IPS-15b (cell line): ENCODE results near the gene ADAMTSL5.

Experiments used
- H3K27me3 ChIP-seq: one replicate; pipeline ENCODE4 v1.6.1; 2013; ENCODE audit warnings: low read length; ENCODE audit not compliant: control insufficient read depth, insufficient read depth
- H3K36me3 ChIP-seq: one replicate; pipeline ENCODE4 v1.6.1; 2013; ENCODE audit warnings: low read length; ENCODE audit not compliant: control insufficient read depth, insufficient read depth
- H3K4me1 ChIP-seq: one replicate; pipeline ENCODE4 v1.6.1; 2013; ENCODE audit warnings: mild to moderate bottlenecking, low read length; ENCODE audit not compliant: control insufficient read depth, insufficient read depth
- H3K4me3 ChIP-seq: one replicate; pipeline ENCODE4 v1.5.1; 2013; ENCODE audit warnings: low read depth, low read length
- H3K9ac ChIP-seq: one replicate; pipeline ENCODE4 v1.6.1; 2013; ENCODE audit warnings: low read depth, mild to moderate bottlenecking, low read length
- H3K9me3 ChIP-seq: one replicate; pipeline ENCODE4 v1.6.1; 2013; ENCODE audit warnings: mild to moderate bottlenecking, low read length; ENCODE audit not compliant: control insufficient read depth, insufficient read depth

ADAMTSL5 gene

GRCh38 chr19:1528596-1529429 is 16.0 kb upstream of the ADAMTSL5 start:
- Histone ChIP-seq H3K4me1 (no peaks in the 10 kb centered on the region), H3K4me3 (no peak overlapping the region), H3K9me3 (no peaks in the 10 kb centered on the region), H3K27me3 (peaks cover 11% of the 10 kb centered on the region), H3K36me3 (no peaks in the 10 kb centered on the region), H3K9ac (no peak overlapping the region)

GRCh38 chr19:1527650-1528309 is 15.0 kb upstream of the ADAMTSL5 start:
- Histone ChIP-seq H3K9me3 (no peaks in the 10 kb centered on the region), H3K27me3 (peaks cover 19% of the 10 kb centered on the region), H3K4me3 (no peak overlapping the region), H3K4me1 (no peaks in the 10 kb centered on the region), H3K9ac (no peak overlapping the region), H3K36me3 (no peaks in the 10 kb centered on the region)

- Histone ChIP-seq H3K9ac (no peak overlapping the region), H3K9me3 (no peaks in the 10 kb centered on the region), H3K36me3 (no peaks in the 10 kb centered on the region), H3K27me3 (peaks cover 21% of the 10 kb centered on the region), H3K4me1 (no peaks in the 10 kb centered on the region), H3K4me3 (no peak overlapping the region)
These were observed 14.3 kb upstream of the ADAMTSL5 start for GRCh38 chr19:1526979-1527649.

- H3K4me1 ChIP-seq = no peaks in the 10 kb centered on the region
- no peak overlapping the region for H3K4me3 ChIP-seq
- no peaks in the 10 kb centered on the region for H3K36me3 ChIP-seq
- H3K27me3 ChIP-seq = peaks cover 21% of the 10 kb centered on the region
- H3K9ac ChIP-seq = no peak overlapping the region
- H3K9me3 ChIP-seq = no peaks in the 10 kb centered on the region
These were observed 13.4 kb upstream of the ADAMTSL5 start for GRCh38 chr19:1526066-1526778.

- Histone ChIP-seq H3K4me1 (no peaks in the 10 kb centered on the region), H3K9ac (no peak overlapping the region), H3K4me3 (no peak overlapping the region), H3K36me3 (no peaks in the 10 kb centered on the region), H3K9me3 (no peaks in the 10 kb centered on the region), H3K27me3 (peaks cover 21% of the 10 kb centered on the region)
These were observed 12.5 kb upstream of the ADAMTSL5 start for GRCh38 chr19:1525343-1525742.

- H3K27me3 ChIP-seq = peaks cover 21% of the 10 kb centered on the region
- no peak overlapping the region for H3K9ac ChIP-seq
- H3K4me1 ChIP-seq = no peaks in the 10 kb centered on the region
- no peaks in the 10 kb centered on the region for H3K36me3 ChIP-seq
- peak overlapping the region; percentile 42 for H3K4me3 ChIP-seq
- H3K9me3 ChIP-seq = no peaks in the 10 kb centered on the region
These were observed 12.1 kb upstream of the ADAMTSL5 start for GRCh38 chr19:1524972-1525325.

- Histone ChIP-seq H3K4me1 (no peaks in the 10 kb centered on the region), H3K4me3 (peak overlapping the region; percentile 42)
These were observed 11.6 kb upstream of the ADAMTSL5 start for GRCh38 chr19:1524287-1524971.

GRCh38 chr19:1523412-1524286 is 10.8 kb upstream of the ADAMTSL5 start, which contains the start of gene PLK5:
TSS of gene PLK5 (plus strand) at chr19:1524077. CDS start at chr19:1526997, 2,920 bp downstream.
- Histone ChIP-seq H3K9ac (no peak within 1 kb of the TSS), H3K4me3 (peak within 1 kb of the TSS; percentile 42), H3K36me3 (no peaks in the 10 kb centered on the region), H3K27me3 (peaks cover 21% of the 10 kb centered on the region), H3K4me1 (no peaks in the 10 kb centered on the region), H3K9me3 (no peaks in the 10 kb centered on the region)

More at GRCh38 chr19:1524287-1524971, 11.6 kb upstream of the ADAMTSL5 start:
- no peak overlapping the region for H3K9ac ChIP-seq
- peaks cover 21% of the 10 kb centered on the region for H3K27me3 ChIP-seq
- no peaks in the 10 kb centered on the region for H3K36me3 ChIP-seq
- H3K9me3 ChIP-seq = no peaks in the 10 kb centered on the region

GRCh38 chr19:1522838-1523237 is 10.0 kb upstream of the ADAMTSL5 start:
- H3K9ac ChIP-seq = no peak overlapping the region
- no peak overlapping the region for H3K4me3 ChIP-seq
- no peaks in the 10 kb centered on the region for H3K9me3 ChIP-seq
- H3K4me1 ChIP-seq = no peaks in the 10 kb centered on the region
- no peaks in the 10 kb centered on the region for H3K36me3 ChIP-seq
- peaks cover 21% of the 10 kb centered on the region for H3K27me3 ChIP-seq

- Histone ChIP-seq H3K27me3 (peaks cover 21% of the 10 kb centered on the region), H3K4me3 (no peak overlapping the region), H3K36me3 (no peaks in the 10 kb centered on the region), H3K9me3 (no peaks in the 10 kb centered on the region), H3K9ac (no peak overlapping the region), H3K4me1 (no peaks in the 10 kb centered on the region)
These were observed 9.2 kb upstream of the ADAMTSL5 start for GRCh38 chr19:1522061-1522460.
